HepG2 (cell line): ENCODE data around the gene DNAJC7. TPM values are rescaled to one million over a fixed set of nuclear protein-coding genes. Genes with fewer than 3 reads are reported as not detected.

Source experiments
- ATF7 ChIP-seq, 2 experiments: fragments of 450-650 bp in 1 of 2; sonication (generic) in 1 of 2; formaldehyde crosslinking in 1 of 2; IDR thresholded peaks; 2 replicates each; pipeline versions ENCODE4 v1.4.0 to v1.6.1; 2016 to 2020; ENCODE audit warnings: antibody characterized with exemption in 1 of 2, mild to moderate bottlenecking in 1 of 2, missing genetic modification reagents in 1 of 2
- CSRNP1 ChIP-seq: sonication (generic); formaldehyde crosslinking; IDR thresholded peaks from 2 replicates; pipeline ENCODE4 v1.8.1; 2023; ENCODE audit warnings: mild to moderate bottlenecking, missing genetic modification reagents
- CSRNP2 ChIP-seq: sonication (generic); formaldehyde crosslinking; conservative IDR thresholded peaks from 2 replicates; pipeline ENCODE4 v1.8.0; 2022; ENCODE audit warnings: low read depth, missing genetic modification reagents
- HMG20B ChIP-seq: conservative IDR thresholded peaks from 2 replicates; pipeline ENCODE4 v1.6.1; 2016; ENCODE audit warnings: missing genetic modification reagents, missing compliant biosample characterization
- HNF4A ChIP-seq: sonication (generic); formaldehyde crosslinking; IDR thresholded peaks from 2 replicates; pipeline ENCODE4 v1.4.0; 2020; ENCODE audit warnings: missing genetic modification reagents
- KDM5B ChIP-seq: sonication (generic); formaldehyde crosslinking; IDR thresholded peaks from 2 replicates; pipeline ENCODE4 v1.4.0; 2020; ENCODE audit warnings: missing genetic modification reagents, mild to moderate bottlenecking, borderline replicate concordance
- LBX2 ChIP-seq: sonication (generic); formaldehyde crosslinking; IDR thresholded peaks from 2 replicates; pipeline ENCODE4 v1.5.0; 2020; ENCODE audit warnings: missing genetic modification reagents, mild to moderate bottlenecking, borderline replicate concordance
- NR2F6 ChIP-seq, 2 experiments: IDR thresholded peaks; 2 replicates each; pipeline ENCODE4 v1.6.1; 2016; ENCODE audit warnings: antibody characterized with exemption in 1 of 2, mild to moderate bottlenecking in 1 of 2
- POLR2AphosphoS2 ChIP-seq: IDR thresholded peaks from 2 replicates; pipeline ENCODE4 v1.6.1; 2011; ENCODE audit warnings: low read depth, low read length, improper control_type of control experiment
- RNF219 ChIP-seq: sonication (generic); formaldehyde crosslinking; IDR thresholded peaks from 2 replicates; pipeline ENCODE4 v1.5.0; 2020; ENCODE audit warnings: mild to moderate bottlenecking, missing genetic modification reagents
- TEAD3 ChIP-seq: optimal IDR thresholded peaks from 2 replicates; pipeline ENCODE3; 2016; ENCODE audit warnings: borderline replicate concordance
- TSC22D2 ChIP-seq: sonication (generic); formaldehyde crosslinking; IDR thresholded peaks from 2 replicates; pipeline ENCODE4 v1.5.1; 2020; ENCODE audit warnings: missing genetic modification reagents, mild to moderate bottlenecking, borderline replicate concordance
- ZBTB34 ChIP-seq: sonication (generic); formaldehyde crosslinking; IDR thresholded peaks from 2 replicates; pipeline ENCODE4 v1.8.0; 2022; ENCODE audit warnings: mild to moderate bottlenecking, missing genetic modification reagents
- ZBTB8A ChIP-seq: sonication (generic); formaldehyde crosslinking; IDR thresholded peaks from 2 replicates; pipeline ENCODE4 v1.4.0; 2020; ENCODE audit warnings: mild to moderate bottlenecking, low read depth, missing genetic modification reagents, borderline replicate concordance
- ZFY ChIP-seq: sonication (generic); formaldehyde crosslinking; IDR thresholded peaks from 2 replicates; pipeline ENCODE4 v1.4.0; 2020; ENCODE audit warnings: missing genetic modification reagents
- ZNF605 ChIP-seq: sonication (generic); formaldehyde crosslinking; IDR thresholded peaks from 2 replicates; pipeline ENCODE4 v1.8.0; 2022; ENCODE audit warnings: mild to moderate bottlenecking, missing genetic modification reagents
- ZXDC ChIP-seq: sonication (generic); formaldehyde crosslinking; IDR thresholded peaks from 2 replicates; pipeline ENCODE4 v1.5.0; 2020; ENCODE audit warnings: mild to moderate bottlenecking, missing genetic modification reagents
- polyA plus RNA-seq, 8 experiments: library from polyadenylated mRNA; depleted of rRNA in 3 of 8; stranded (reverse) in 7 of 8; unstranded in 1 of 8; fragments of >200 nt; fragmentation: Illumina TruSeq in 4 of 8; extraction: Trizol in 4 of 8; gene quantifications; 2 replicates each; pipeline versions ENCODE4 v1.2.1 to v1.2.3, GENCODE V29; 2011 to 2016; ENCODE audit warnings: low read depth in 4 of 8, missing spikeins in 1 of 8, mixed read lengths in 1 of 8; ENCODE audit not compliant: insufficient read depth in 1 of 8
- total RNA-seq, 5 experiments: library from RNA; depleted of rRNA; stranded (reverse); fragments of >200 nt; fragmentation: Illumina TruSeq; extraction: Trizol; gene quantifications; 2 replicates each; pipeline ENCODE4 v1.2.3, GENCODE V29; 2016; ENCODE audit warnings: low read depth in 1 of 5

DNAJC7 gene
- total and polyA plus RNA-seq, 2 of the 13 experiments (the other 11 are each of a cell fraction or from before 2014, with no cell fraction given), result 47.7 to 132 TPM

- TF ChIP-seq ZBTB8A (CRISPR knock-in tag) (no peak), KDM5B (CRISPR knock-in tag) (no peak), ZNF605 (CRISPR knock-in tag) (no peak), LBX2 (CRISPR knock-in tag) (no peak), TEAD3 (no peak), POLR2AphosphoS2 (no peak), HMG20B (CRISPR knock-in tag) (peak; percentile 95), ZBTB34 (peak; percentile 94), HNF4A (peak; percentile 96), ZXDC (CRISPR knock-in tag) (no peak), TSC22D2 (CRISPR knock-in tag) (no peak), NR2F6 (IDR thresholded peaks at IDR 0.05) (peak; percentile 70), NR2F6 (CRISPR knock-in tag; IDR thresholded peaks at IDR 0.05) (peak; percentile 51; the same call in 1 of the 2 replicates), CSRNP1 (CRISPR knock-in tag) (no peak), CSRNP2 (CRISPR knock-in tag) (no peak), ZFY (0 out of 2 replicates have a peak, but pooled peaks have one; percentile 29), ATF7 (IDR thresholded peaks at IDR 0.05) (no peak), ATF7 (CRISPR knock-in tag; IDR thresholded peaks at IDR 0.05) (no peak), RNF219 (CRISPR knock-in tag) (no peak)
Observed at GRCh38 chr17:41989702-41990419, 27.4 kb downstream of the DNAJC7 start (continued).
